HG03103 (cell line): Measurements from ENCODE around the gene DDIT4.
"Not testable (repeated sequence)": the region's sequence is repeated elsewhere in the genome, so short reads cannot be mapped to it uniquely, and the experiment has no call there.

Experiments used
- ATAC-seq: cut with Tn5 transposase; IDR thresholded peaks from one replicate; pipeline ENCODE4 v1.9.1; 2021; ENCODE audit warnings: low read depth; ENCODE audit not compliant: unreplicated experiment

The DDIT4 gene

GRCh38 chr10:72273410-72274212 lies at the start of gene DDIT4:
Gene DDIT4 (plus strand): TSS chr10:72273924. CDS start chr10:72274217, 293 bp downstream.
- peak; percentile 73 for ATAC-seq

GRCh38 chr10:72224191-72224590 lies 49.5 kb upstream of the DDIT4 start:
- not testable (repeated sequence) for ATAC-seq

GRCh38 chr10:72226418-72227027 lies 47.2 kb upstream of the DDIT4 start:
- ATAC-seq: no peak

- no peak for ATAC-seq
These were observed 45.9 kb upstream of the DDIT4 start for GRCh38 chr10:72227826-72228225.

- ATAC-seq: no peak
These were observed 45.4 kb upstream of the DDIT4 start for GRCh38 chr10:72228318-72228751.

GRCh38 chr10:72229261-72230251 lies 44.2 kb upstream of the DDIT4 start:
- no peak for ATAC-seq

- no peak for ATAC-seq
These were observed 40.1 kb upstream of the DDIT4 start for GRCh38 chr10:72233621-72234020.

- no peak for ATAC-seq
These were observed 39.1 kb upstream of the DDIT4 start for GRCh38 chr10:72234560-72235095.

- no peak for ATAC-seq
These were observed 38.0 kb upstream of the DDIT4 start for GRCh38 chr10:72235544-72236279.

- no peak for ATAC-seq
These were observed 35.1 kb upstream of the DDIT4 start for GRCh38 chr10:72238392-72239175.

GRCh38 chr10:72239409-72239808 lies 34.3 kb upstream of the DDIT4 start:
- ATAC-seq: no peak

GRCh38 chr10:72240371-72240770 lies 33.4 kb upstream of the DDIT4 start:
- ATAC-seq: no peak

- ATAC-seq: no peak
These were observed 32.0 kb upstream of the DDIT4 start for GRCh38 chr10:72241691-72242252.

GRCh38 chr10:72242675-72243074 lies 31.0 kb upstream of the DDIT4 start:
- no peak for ATAC-seq

- ATAC-seq: no peak
These were observed 29.8 kb upstream of the DDIT4 start for GRCh38 chr10:72243822-72244437.

GRCh38 chr10:72244573-72245038 lies 29.1 kb upstream of the DDIT4 start:
- ATAC-seq: no peak

GRCh38 chr10:72245949-72246525 lies 27.7 kb upstream of the DDIT4 start:
- ATAC-seq: no peak
